GM12878 (cell line): ENCODE results near the gene AJM1. TPM values are rescaled to one million over a fixed set of nuclear protein-coding genes. Genes with fewer than 3 reads are reported as not detected.

Source experiments
- ATAC-seq: fragments of 200-7000 bp; cut with Tn5 transposase; 3 replicates; pipeline ENCODE4 v1.9.1; 2020; ENCODE audit warnings: mild to moderate bottlenecking, moderate library complexity
- BruUV-seq: library from RNA; stranded (reverse); fragments of 400-500 nt; replicated peaks from 2 replicates; lab custom pipeline; 2021; lab: Mats Ljungman, UMichigan
- CTCF ChIA-PET: fragments of 300-600 bp; sonication (Branson Sonifier 250); formaldehyde crosslinking; extraction: SDS; loops from one replicate; lab custom pipeline; 2021; ENCODE audit warnings: inconsistent platforms; lab: Yijun Ruan, JAX
- POLR2A ChIA-PET: fragments of 350-600 bp; formaldehyde crosslinking; extraction: SDS; loops from one replicate; lab custom pipeline; 2021; ENCODE audit warnings: inconsistent platforms; lab: Charles Lee
- RAD21 ChIA-PET: fragments of 300-600 bp; sonication (Branson Sonifier 250); formaldehyde crosslinking; loops from one replicate; lab custom pipeline; 2023; ENCODE audit warnings: antibody characterized with exemption; ENCODE audit not compliant: unreplicated experiment; lab: Charles Lee
- SMC1A ChIA-PET: fragments of 300-600 bp; sonication (Branson Sonifier 250); formaldehyde crosslinking; loops from one replicate; lab custom pipeline; 2023; ENCODE audit not compliant: unreplicated experiment, uncharacterized antibody; lab: Charles Lee
- DNase-seq: peaks from one replicate; pipeline ENCODE4 v3.0.0-alpha.2; 2011; ENCODE audit warnings: low read depth, low spot score
- FAIRE-seq: peaks from 3 replicates; lab custom pipeline; 2011; peaks lifted over from hg19 to GRCh38; lab: Jason Lieb, UNC
- H2AFZ ChIP-seq: 2 replicates; pipeline ENCODE4 v1.6.0; 2011; ENCODE audit warnings: low read depth, low read length, control low read depth; ENCODE audit not compliant: control insufficient read depth
- H3K27ac ChIP-seq: 2 replicates; pipeline ENCODE4 v1.5.1; 2011; ENCODE audit warnings: control low read depth; ENCODE audit not compliant: control insufficient read depth, insufficient read depth
- H3K27me3 ChIP-seq, 2 experiments: replicated peaks in 1 of 2; 2 replicates each; pipeline versions ENCODE4 v1.6.0 to v1.6.1; 2011; ENCODE audit warnings: low read length in 1 of 2; ENCODE audit not compliant: control insufficient read depth in 2 of 2, insufficient read depth in 2 of 2
- H3K36me3 ChIP-seq, 2 experiments: 2 replicates each; pipeline ENCODE4 v1.5.1; 2011; ENCODE audit warnings: low read length in 1 of 2; ENCODE audit not compliant: control insufficient read depth in 2 of 2, insufficient read depth in 2 of 2
- H3K4me1 ChIP-seq: 2 replicates; pipeline ENCODE4 v1.6.1; 2011; ENCODE audit warnings: mild to moderate bottlenecking, low read length, moderate library complexity, mixed read lengths; ENCODE audit not compliant: control insufficient read depth, insufficient read depth
- H3K4me2 ChIP-seq: 2 replicates; pipeline ENCODE4 v1.6.0; 2011; ENCODE audit warnings: control low read depth; ENCODE audit not compliant: control insufficient read depth, insufficient read depth
- H3K4me3 ChIP-seq: fragments of 200-600 bp; sonication (generic); 2 replicates; pipeline ENCODE4 v1.5.1; 2016
- H3K79me2 ChIP-seq: 2 replicates; pipeline ENCODE4 v1.6.0; 2011; ENCODE audit warnings: low read length; ENCODE audit not compliant: control insufficient read depth, insufficient read depth
- H3K9ac ChIP-seq: 2 replicates; pipeline ENCODE4 v1.8.0; 2011; ENCODE audit warnings: low read length, control low read depth, mixed read lengths; ENCODE audit not compliant: control insufficient read depth, insufficient read depth
- H3K9me3 ChIP-seq: replicated peaks from 3 replicates; pipeline ENCODE4 v1.5.1; 2011; ENCODE audit warnings: mild to moderate bottlenecking, low read length; ENCODE audit not compliant: control insufficient read depth, insufficient read depth
- H4K20me1 ChIP-seq: 2 replicates; pipeline ENCODE4 v1.6.0; 2011; ENCODE audit not compliant: control insufficient read depth, insufficient read depth
- CBX5 ChIP-seq: sonication (generic); IDR thresholded peaks from 2 replicates; pipeline ENCODE4 v1.6.1; 2016; ENCODE audit warnings: low read depth, moderate library complexity, mild to moderate bottlenecking, inconsistent platforms
- CUX1 ChIP-seq: IDR thresholded peaks from 2 replicates; pipeline ENCODE4 v1.6.1; 2012; ENCODE audit warnings: improper control_type of control experiment, low read depth, low read length; ENCODE audit not compliant: insufficient replicate concordance
- E2F4 ChIP-seq: IDR thresholded peaks from 2 replicates; pipeline ENCODE4 v1.6.1; 2012; ENCODE audit warnings: low read depth, low read length, improper control_type of control experiment
- JUND ChIP-seq: IDR thresholded peaks from 2 replicates; pipeline ENCODE4 v1.6.1; 2012; ENCODE audit warnings: low read depth, mild to moderate bottlenecking, low read length, improper control_type of control experiment, moderate library complexity
- LARP7 ChIP-seq: fragments of 450-650 bp; IDR thresholded peaks from 2 replicates; pipeline ENCODE4 v1.6.1; 2017; ENCODE audit warnings: mild to moderate bottlenecking
- PML ChIP-seq: IDR thresholded peaks from 2 replicates; pipeline ENCODE4 v1.6.1; 2012; ENCODE audit warnings: low read length, inconsistent platforms
- POLR2AphosphoS5 ChIP-seq: IDR thresholded peaks from 2 replicates; pipeline ENCODE4 v1.6.1; 2011; ENCODE audit warnings: mild to moderate bottlenecking, low read length, inconsistent platforms
- PRDM15 ChIP-seq: fragments of 450-650 bp; formaldehyde crosslinking; IDR thresholded peaks from 2 replicates; pipeline ENCODE4 v1.4.0; 2020; ENCODE audit warnings: mild to moderate bottlenecking, moderate library complexity
- RUNX3 ChIP-seq: IDR thresholded peaks from 2 replicates; pipeline ENCODE4 v1.6.1; 2012; ENCODE audit warnings: low read length, inconsistent platforms
- SIX5 ChIP-seq: IDR thresholded peaks from 2 replicates; pipeline ENCODE4 v1.6.1; 2011; ENCODE audit warnings: mild to moderate bottlenecking, low read depth, low read length, moderate library complexity; ENCODE audit not compliant: severe bottlenecking
- TAF1 ChIP-seq: IDR thresholded peaks from 2 replicates; pipeline ENCODE4 v1.6.1; 2011; ENCODE audit warnings: mild to moderate bottlenecking, low read depth, low read length, borderline replicate concordance
- TBL1XR1 ChIP-seq: IDR thresholded peaks from 2 replicates; pipeline ENCODE4 v1.6.1; 2012; ENCODE audit warnings: low read depth, low read length, improper control_type of control experiment
- ZBED1 ChIP-seq: IDR thresholded peaks from 2 replicates; pipeline ENCODE4 v1.6.1; 2016; ENCODE audit warnings: borderline replicate concordance
- ZZZ3 ChIP-seq: IDR thresholded peaks from 2 replicates; pipeline ENCODE4 v1.6.1; 2011; ENCODE audit warnings: low read depth; ENCODE audit not compliant: control insufficient read depth, insufficient read length
- WGBS: methylation state at CpG from one replicate; pipeline ENCODE4 v1.1.6; 2016; ENCODE audit warnings: low lambda C conversion rate; ENCODE audit not compliant: insufficient replicate concordance, insufficient coverage; ENCODE audit errors: missing lambda C conversion rate; 5-methylcytosine and 5-hydroxymethylcytosine counted together
- in situ Hi-C: fragments of 300-500 bp; cut with MboI; formaldehyde crosslinking; loops from 9 replicates; pipeline ENCODE4 v1.14.3; 2018; ENCODE audit warnings: mixed read lengths
- intact Hi-C: fragments of 100-400 bp; cut with micrococcal nuclease; formaldehyde crosslinking; loops from one replicate; pipeline ENCODE4 v1.14.2; 2022; ENCODE audit not compliant: unreplicated experiment
- polyA plus RNA-seq, 11 experiments: library from polyadenylated mRNA; depleted of rRNA in 4 of 11; unstranded in 6 of 11; stranded (reverse) in 5 of 11; fragments of >200 nt; fragmentation: Nextera tagmentation in 4 of 11; fragmentation: Illumina TruSeq in 1 of 11; extraction: Ambion mirVana in 4 of 11; extraction: Trizol in 1 of 11; gene quantifications; 1 replicate in 1 of 11; 2 replicates in 10 of 11; pipeline versions ENCODE4 v1.2.1 to v1.2.3, GENCODE V29; 2011 to 2016; ENCODE audit warnings: inconsistent platforms in 2 of 11, missing spikeins in 2 of 11, low read depth in 1 of 11
- total RNA-seq, 4 experiments: library from RNA; depleted of rRNA in 3 of 4; stranded (reverse); fragments of >200 nt in 3 of 4; fragmentation: Illumina TruSeq in 1 of 4; extraction: Trizol in 1 of 4; gene quantifications; 2 replicates each; pipeline versions ENCODE4 v1.2.1 to v1.2.3, GENCODE V29; 2013 to 2021

The AJM1 gene
- total and polyA plus RNA-seq, 10 of the 15 experiments (the other 5 are each of a cell fraction or from before 2014, with no cell fraction given) = 0.06 to 2.5 (median 1.0) TPM; not detected in 2

DNA sequence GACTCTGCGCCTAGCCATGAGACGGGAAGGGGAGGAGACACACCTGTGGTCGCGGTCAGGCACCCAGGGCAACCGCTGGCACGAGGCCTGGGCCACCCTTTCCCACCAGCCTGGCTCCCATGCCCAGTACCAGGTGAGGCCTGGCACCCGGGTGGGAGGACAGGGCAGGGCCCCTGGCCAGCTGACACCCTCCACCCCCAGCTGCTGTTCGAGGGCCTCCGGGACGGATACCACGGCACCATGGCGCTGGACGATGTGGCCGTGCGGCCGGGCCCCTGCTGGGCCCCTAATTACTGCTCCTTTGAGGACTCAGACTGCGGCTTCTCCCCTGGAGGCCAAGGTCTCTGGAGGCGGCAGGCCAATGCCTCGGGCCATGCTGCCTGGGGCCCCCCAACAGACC is 14.9 kb downstream of the AJM1 start:
- H3K9ac ChIP-seq = no peak overlapping the region
- H3K9me3 ChIP-seq = no peaks in the 10 kb centered on the region
- intact Hi-C loops (no loop called here), in situ Hi-C loops (no loop called here)
- no peak for FAIRE-seq
- H3K27me3 ChIP-seq = no peaks in the 10 kb centered on the region
- POLR2A ChIA-PET = no interaction called here
- H4K20me1 ChIP-seq = no peaks in the 10 kb centered on the region
- no peak for ATAC-seq
- WGBS = 83% methylated on average over 19 of the region's 19 CpGs
- H3K79me2 ChIP-seq = no peaks in the 10 kb centered on the region
- CTCF ChIA-PET = no interaction called here
- RAD21 ChIA-PET = interaction anchor here (0.6 kb wide), 1 partner anchor 22 kb away, joined by 3 read pairs; no protein-coding TSS in a partner anchor
- H3K27ac ChIP-seq = no peak overlapping the region
- H3K36me3 ChIP-seq = peaks cover 0 to 6% of the 10 kb centered on the region in 2 experiments; a peak in 2 of 4 replicates
- no peak overlapping the region for H3K4me2 ChIP-seq
- SMC1A ChIA-PET = no interaction called here
- no TSS peak for BruUV-seq
- H3K4me3 ChIP-seq = no peak overlapping the region
- H3K4me1 ChIP-seq = no peaks in the 10 kb centered on the region
- H2AFZ ChIP-seq = no peak overlapping the region
- DNase-seq = no peak
- TF ChIP-seq E2F4 (no peak), TAF1 (no peak), POLR2AphosphoS5 (no peak), CBX5 (no peak), LARP7 (no peak), RUNX3 (no peak), ZBED1 (no peak), PRDM15 (CRISPR knock-in tag) (no peak), SIX5 (no peak), JUND (no peak), PML (no peak), CUX1 (no peak), ZZZ3 (no peak), TBL1XR1 (no peak)
